Measurements from ENCODE around the gene TSHZ3.

The TSHZ3 gene

GRCh38 chr19:31350693-31351055 lies 1.4 kb upstream of the TSHZ3 start:
- peaks cover 74% of the 10 kb centered on the region for H3K27me3 Mint-ChIP-seq (ENCODE audit: low read depth)
- peak overlapping the region; percentile 94 for H3K4me3 Mint-ChIP-seq
- H3K36me3 Mint-ChIP-seq (ENCODE audit: low read depth): peaks cover 5% of the 10 kb centered on the region
- H3K9me3 Mint-ChIP-seq: no peaks in the 10 kb centered on the region
- H3K27ac Mint-ChIP-seq: no peak overlapping the region
- H3K4me1 Mint-ChIP-seq (ENCODE audit: low read depth): peaks cover 15% of the 10 kb centered on the region

GRCh38 chr19:31350033-31350692 lies 927 bp upstream of the TSHZ3 start:
- peaks cover 5% of the 10 kb centered on the region for H3K36me3 Mint-ChIP-seq (ENCODE audit: low read depth)
- H3K4me1 Mint-ChIP-seq (ENCODE audit: low read depth): peaks cover 15% of the 10 kb centered on the region
- H3K9me3 Mint-ChIP-seq: no peaks in the 10 kb centered on the region
- no peak overlapping the region for H3K27ac Mint-ChIP-seq
- H3K4me3 Mint-ChIP-seq: peak overlapping the region; percentile 28
- peaks cover 74% of the 10 kb centered on the region for H3K27me3 Mint-ChIP-seq (ENCODE audit: low read depth)

- Mint-ChIP-seq H3K27me3 (ENCODE audit: low read depth) (peaks cover 69% of the 10 kb centered on the region), H3K36me3 (ENCODE audit: low read depth) (peaks cover 5% of the 10 kb centered on the region), H3K27ac (peak overlapping the region; percentile 71), H3K4me3 (peak overlapping the region; percentile 86), H3K9me3 (no peaks in the 10 kb centered on the region), H3K4me1 (ENCODE audit: low read depth) (peaks cover 15% of the 10 kb centered on the region)
Measured at GRCh38 chr19:31348481-31349159, 616 bp downstream of the TSHZ3 start.

GRCh38 chr19:31347828-31348392 lies 1.3 kb downstream of the TSHZ3 start:
- Mint-ChIP-seq H3K27ac (peak overlapping the region; percentile 71), H3K4me3 (peak overlapping the region; percentile 86), H3K4me1 (ENCODE audit: low read depth) (peaks cover 15% of the 10 kb centered on the region), H3K36me3 (ENCODE audit: low read depth) (peaks cover 5% of the 10 kb centered on the region), H3K27me3 (ENCODE audit: low read depth) (peaks cover 67% of the 10 kb centered on the region), H3K9me3 (no peaks in the 10 kb centered on the region)

GRCh38 chr19:31347354-31347753 lies 1.9 kb downstream of the TSHZ3 start:
- no peak overlapping the region for H3K27ac Mint-ChIP-seq
- no peaks in the 10 kb centered on the region for H3K9me3 Mint-ChIP-seq
- peaks cover 5% of the 10 kb centered on the region for H3K36me3 Mint-ChIP-seq (ENCODE audit: low read depth)
- H3K4me1 Mint-ChIP-seq (ENCODE audit: low read depth): peaks cover 14% of the 10 kb centered on the region
- H3K4me3 Mint-ChIP-seq: peak overlapping the region; percentile 86
- H3K27me3 Mint-ChIP-seq (ENCODE audit: low read depth): peaks cover 65% of the 10 kb centered on the region

- Mint-ChIP-seq H3K9me3 (no peaks in the 10 kb centered on the region), H3K27ac (no peak overlapping the region), H3K4me1 (ENCODE audit: low read depth) (peaks cover 14% of the 10 kb centered on the region), H3K4me3 (no peak overlapping the region), H3K36me3 (ENCODE audit: low read depth) (peaks cover 2% of the 10 kb centered on the region), H3K27me3 (ENCODE audit: low read depth) (peaks cover 62% of the 10 kb centered on the region)
Measured at GRCh38 chr19:31346184-31347059, 2.8 kb downstream of the TSHZ3 start.

GRCh38 chr19:31344403-31344802 lies 4.8 kb downstream of the TSHZ3 start:
- Mint-ChIP-seq H3K4me3 (no peak overlapping the region), H3K27ac (no peak overlapping the region), H3K4me1 (ENCODE audit: low read depth) (peaks cover 23% of the 10 kb centered on the region), H3K27me3 (ENCODE audit: low read depth) (peaks cover 66% of the 10 kb centered on the region), H3K36me3 (ENCODE audit: low read depth) (no peaks in the 10 kb centered on the region), H3K9me3 (no peaks in the 10 kb centered on the region)

- Mint-ChIP-seq H3K36me3 (ENCODE audit: low read depth) (no peaks in the 10 kb centered on the region), H3K4me3 (no peak overlapping the region), H3K27ac (no peak overlapping the region), H3K4me1 (ENCODE audit: low read depth) (peaks cover 20% of the 10 kb centered on the region), H3K9me3 (no peaks in the 10 kb centered on the region), H3K27me3 (ENCODE audit: low read depth) (peaks cover 71% of the 10 kb centered on the region)
Measured at GRCh38 chr19:31342926-31343325, 6.3 kb downstream of the TSHZ3 start.

GRCh38 chr19:31340042-31341025 lies 8.9 kb downstream of the TSHZ3 start:
- H3K4me3 Mint-ChIP-seq: peak overlapping the region; percentile 19
- H3K36me3 Mint-ChIP-seq (ENCODE audit: low read depth): no peaks in the 10 kb centered on the region
- H3K27me3 Mint-ChIP-seq (ENCODE audit: low read depth): peaks cover 62% of the 10 kb centered on the region
- H3K9me3 Mint-ChIP-seq: no peaks in the 10 kb centered on the region
- peak overlapping the region; percentile 72 for H3K27ac Mint-ChIP-seq
- H3K4me1 Mint-ChIP-seq (ENCODE audit: low read depth): peaks cover 18% of the 10 kb centered on the region

GRCh38 chr19:31339411-31339810 lies 9.8 kb downstream of the TSHZ3 start:
- H3K36me3 Mint-ChIP-seq (ENCODE audit: low read depth): no peaks in the 10 kb centered on the region
- peaks cover 63% of the 10 kb centered on the region for H3K27me3 Mint-ChIP-seq (ENCODE audit: low read depth)
- no peak overlapping the region for H3K27ac Mint-ChIP-seq
- H3K4me1 Mint-ChIP-seq (ENCODE audit: low read depth): peaks cover 18% of the 10 kb centered on the region
- no peak overlapping the region for H3K4me3 Mint-ChIP-seq
- no peaks in the 10 kb centered on the region for H3K9me3 Mint-ChIP-seq

- H3K4me1 Mint-ChIP-seq (ENCODE audit: low read depth): peaks cover 18% of the 10 kb centered on the region
- H3K27me3 Mint-ChIP-seq (ENCODE audit: low read depth): peaks cover 58% of the 10 kb centered on the region
- H3K36me3 Mint-ChIP-seq (ENCODE audit: low read depth): no peaks in the 10 kb centered on the region
- no peaks in the 10 kb centered on the region for H3K9me3 Mint-ChIP-seq
- H3K4me3 Mint-ChIP-seq: no peak overlapping the region
- H3K27ac Mint-ChIP-seq: peak overlapping the region; percentile 56
Measured at GRCh38 chr19:31338069-31338776, 11.0 kb downstream of the TSHZ3 start.

GRCh38 chr19:31337008-31337914 lies 12.0 kb downstream of the TSHZ3 start:
- no peak overlapping the region for H3K4me3 Mint-ChIP-seq
- H3K36me3 Mint-ChIP-seq (ENCODE audit: low read depth): no peaks in the 10 kb centered on the region
- H3K27ac Mint-ChIP-seq: no peak overlapping the region
- peaks cover 51% of the 10 kb centered on the region for H3K27me3 Mint-ChIP-seq (ENCODE audit: low read depth)
- H3K9me3 Mint-ChIP-seq: no peaks in the 10 kb centered on the region
- H3K4me1 Mint-ChIP-seq (ENCODE audit: low read depth): peaks cover 18% of the 10 kb centered on the region
